Stomach (tissue), 4 donors: ENCODE measurements around the gene MSGN1.

Experiments
- CTCF ChIP-seq, 7 experiments: fragments of 450-650 bp in 4 of 7; fragments of 200-600 bp in 3 of 7; sonication (generic) in 3 of 7; IDR thresholded peaks; one replicate each; pipeline ENCODE4 v1.5.1; 2016 to 2019; ENCODE audit warnings: antibody characterized with exemption in 7 of 7, control low read depth in 2 of 7, mild to moderate bottlenecking in 1 of 7
- EP300 ChIP-seq: sonication (generic); formaldehyde crosslinking; IDR thresholded peaks from one replicate; pipeline ENCODE4 v1.6.1; 2017; ENCODE audit warnings: antibody characterized with exemption
- POLR2A ChIP-seq, 4 donors: fragments of 450-650 bp; IDR thresholded peaks; one replicate each; pipeline ENCODE4 v1.6.1; 2016; ENCODE audit warnings: antibody characterized with exemption in 4 of 4, control low read depth in 2 of 4, mild to moderate bottlenecking in 1 of 4, moderate library complexity in 1 of 4
- POLR2AphosphoS5 ChIP-seq, 3 donors: sonication (generic); formaldehyde crosslinking; IDR thresholded peaks; one replicate each; pipeline ENCODE4 v1.6.1; 2016; ENCODE audit warnings: antibody characterized with exemption in 3 of 3

GRCh38 chr2:17853799-17854198, 37.5 kb downstream of the MSGN1 start:
- TF ChIP-seq CTCF (IDR thresholded peaks at IDR 0.05) (no peak), POLR2A (IDR thresholded peaks at IDR 0.05) (no peak), EP300 (no peak), POLR2AphosphoS5 (IDR thresholded peaks at IDR 0.05) (no peak)
